ENCODE data around the gene BOC. TPM values are rescaled to one million over a fixed set of nuclear protein-coding genes. Genes with fewer than 3 reads are reported as not detected.

BOC gene
- total and polyA plus RNA-seq, 2 donors (not counting 3 experiments of a cell fraction or from before 2014, with no cell fraction given): 0.07 TPM; not detected in 1

DNA sequence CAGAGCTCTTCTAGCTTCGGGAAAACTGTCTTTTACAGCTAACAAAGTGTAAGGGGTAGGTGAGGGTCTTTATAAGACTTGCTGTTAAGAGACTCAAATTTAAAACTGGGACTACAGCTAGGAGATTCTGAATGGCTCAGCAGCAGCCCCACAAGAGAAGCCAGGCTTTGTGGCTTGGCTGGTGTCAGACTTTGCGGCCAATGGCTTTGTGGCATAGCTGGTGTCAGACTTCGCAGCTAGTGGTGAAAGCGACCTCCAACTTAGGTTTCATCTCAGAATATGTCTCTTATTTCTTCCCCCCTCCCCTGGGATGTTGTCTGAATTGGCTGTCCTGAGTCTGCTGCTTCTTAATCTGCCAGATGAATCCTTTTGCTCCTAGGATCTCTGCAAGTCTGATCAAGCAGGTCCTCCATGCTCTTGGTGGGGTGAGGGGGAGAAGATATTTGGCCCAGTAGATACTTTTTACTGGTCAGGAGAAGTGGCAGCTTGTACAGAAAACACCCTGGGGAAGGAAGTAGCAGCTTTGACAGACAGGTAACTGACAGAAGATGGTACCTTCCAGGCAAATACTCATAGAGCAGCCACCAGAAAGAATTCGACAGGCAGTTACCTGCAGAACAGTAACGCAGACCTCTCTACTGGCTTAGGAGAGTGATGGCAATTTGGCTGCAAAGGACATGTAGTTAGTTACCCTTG, 8.4 kb downstream of the BOC start:
- Histone ChIP-seq H3K36me3 (ENCODE audit: control insufficient read depth in 2 of 2, extremely low read depth in 1 of 2, insufficient read depth in 2 of 2, low read length in 2 of 2) (no peaks in the 10 kb centered on the region), H3K79me2 (ENCODE audit: control insufficient read depth, insufficient read depth, low read length) (no peaks in the 10 kb centered on the region), H3K4me1 (ENCODE audit: control insufficient read depth, extremely low read depth, insufficient read depth, low read length) (no peaks in the 10 kb centered on the region), H4K20me1 (replicated peaks; ENCODE audit: control insufficient read depth, extremely low read depth, insufficient read depth, low read length) (no peaks in the 10 kb centered on the region), H3K27ac (ENCODE audit: insufficient read depth, low read depth, low read length) (no peak overlapping the region), H3K9ac (replicated peaks; ENCODE audit: extremely low read depth, insufficient read depth, low read length) (no peak overlapping the region), H3K27me3 (ENCODE audit: control insufficient read depth in 2 of 2, insufficient read depth in 2 of 2, low read length in 2 of 2) (peaks cover 9 to 17% of the 10 kb centered on the region in 2 experiments), H3K9me1 (replicated peaks; ENCODE audit: control insufficient read depth, extremely low read depth, insufficient read depth, low read length) (no peaks in the 10 kb centered on the region), H3K4me2 (ENCODE audit: insufficient read depth, low read length) (no peak overlapping the region), H3K9me3 (replicated peaks; ENCODE audit: control insufficient read depth, insufficient read depth, low read length) (no peaks in the 10 kb centered on the region), H2AFZ (ENCODE audit: low read depth, low read length) (no peak overlapping the region), H3K4me3 (replicated peaks in 1 of 3; ENCODE audit: insufficient read depth in 1 of 3, low read depth in 1 of 3, low read length in 3 of 3) (no peak overlapping the region)
- dilution Hi-C loops (cut with MboI; ENCODE audit: extremely low pct_ligation_motif_present, low sequenced_read_pairs): no loop called here
- ChIA-PET POLR2A (no interaction called here), CTCF (no interaction called here)
- no TSS peak for BruUV-seq (replicated peaks)
- intact Hi-C loops (cut with micrococcal nuclease): loop anchor here (10.0 kb wide), 2 partner anchors 165 to 355 kb away; no protein-coding TSS in a partner anchor
- FAIRE-seq (no peak), DNase-seq (ENCODE audit: low read depth, low spot score) (no peak)
- TF ChIP-seq FOS (IDR thresholded peaks at IDR 0.05; ENCODE audit: borderline replicate concordance, insufficient read depth, low read length) (no peak), POLR2AphosphoS5 (IDR thresholded peaks at IDR 0.05; ENCODE audit: insufficient read depth, low read depth, low read length) (no peak), JUN (IDR thresholded peaks at IDR 0.05; ENCODE audit: borderline replicate concordance, insufficient read depth, insufficient read length, low read depth) (no peak), GATA2 (IDR thresholded peaks at IDR 0.05; ENCODE audit: insufficient read depth, insufficient read length, low read depth, low read length) (no peak), MYC (IDR thresholded peaks at IDR 0.05; ENCODE audit: low read depth, low read length) (no peak), EZH2 (IDR thresholded peaks at IDR 0.05; ENCODE audit: borderline replicate concordance, low read depth, low read length, severe bottlenecking) (no peak), POLR2A (IDR thresholded peaks at IDR 0.05; ENCODE audit: low read depth, low read length) (no peak)
- TF ChIP-seq, protein P1, sequence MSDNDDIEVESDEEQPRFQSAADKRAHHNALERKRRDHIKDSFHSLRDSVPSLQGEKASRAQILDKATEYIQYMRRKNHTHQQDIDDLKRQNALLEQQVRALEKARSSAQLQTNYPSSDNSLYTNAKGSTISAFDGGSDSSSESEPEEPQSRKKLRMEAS (IDR thresholded peaks at IDR 0.05; ENCODE audit: insufficient read depth, insufficient read length): no peak
- TF ChIP-seq, protein P2, sequence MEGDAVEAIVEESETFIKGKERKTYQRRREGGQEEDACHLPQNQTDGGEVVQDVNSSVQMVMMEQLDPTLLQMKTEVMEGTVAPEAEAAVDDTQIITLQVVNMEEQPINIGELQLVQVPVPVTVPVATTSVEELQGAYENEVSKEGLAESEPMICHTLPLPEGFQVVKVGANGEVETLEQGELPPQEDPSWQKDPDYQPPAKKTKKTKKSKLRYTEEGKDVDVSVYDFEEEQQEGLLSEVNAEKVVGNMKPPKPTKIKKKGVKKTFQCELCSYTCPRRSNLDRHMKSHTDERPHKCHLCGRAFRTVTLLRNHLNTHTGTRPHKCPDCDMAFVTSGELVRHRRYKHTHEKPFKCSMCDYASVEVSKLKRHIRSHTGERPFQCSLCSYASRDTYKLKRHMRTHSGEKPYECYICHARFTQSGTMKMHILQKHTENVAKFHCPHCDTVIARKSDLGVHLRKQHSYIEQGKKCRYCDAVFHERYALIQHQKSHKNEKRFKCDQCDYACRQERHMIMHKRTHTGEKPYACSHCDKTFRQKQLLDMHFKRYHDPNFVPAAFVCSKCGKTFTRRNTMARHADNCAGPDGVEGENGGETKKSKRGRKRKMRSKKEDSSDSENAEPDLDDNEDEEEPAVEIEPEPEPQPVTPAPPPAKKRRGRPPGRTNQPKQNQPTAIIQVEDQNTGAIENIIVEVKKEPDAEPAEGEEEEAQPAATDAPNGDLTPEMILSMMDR (IDR thresholded peaks at IDR 0.05; ENCODE audit: extremely low read depth in 1 of 2, insufficient read depth in 1 of 2, low read depth in 1 of 2, low read length in 2 of 2): no peak

Data from endothelial cell of umbilical vein (primary cell).